ENCODE measurements around the gene LRP6.
"Not testable (repeated sequence)": the region's sequence is repeated elsewhere in the genome, so short reads cannot be mapped to it uniquely, and the experiment has no call there.

The LRP6 gene

GRCh38 chr12:12178559-12178958, 88.3 kb downstream of the LRP6 start:
- peak; percentile 4 to 38 for DNase-seq

- DNase-seq, result no peak
These were observed 90.4 kb downstream of the LRP6 start for GRCh38 chr12:12176402-12176801.

GRCh38 chr12:12171991-12172511, 94.8 kb downstream of the LRP6 start:
- DNase-seq, result no peak

DNA sequence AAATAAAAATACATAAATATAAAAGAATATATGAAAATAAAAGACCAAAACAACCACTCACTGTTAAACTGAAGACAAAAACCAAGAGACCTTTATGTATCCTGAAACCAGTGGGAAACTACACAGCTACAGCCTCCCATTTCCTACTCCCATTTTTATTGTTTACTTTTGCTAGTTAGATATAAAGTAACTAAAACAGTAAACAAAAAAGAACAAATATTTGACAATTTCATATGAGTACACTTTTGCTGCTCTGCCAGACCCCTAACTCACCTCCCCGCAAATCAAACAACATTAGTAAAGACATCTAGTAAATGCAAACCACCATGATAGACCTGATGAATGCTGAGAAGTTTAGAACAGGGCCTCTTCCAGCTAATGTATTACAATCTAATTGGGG, 99.0 kb downstream of the LRP6 start:
- DNase-seq, result no peak

DNA sequence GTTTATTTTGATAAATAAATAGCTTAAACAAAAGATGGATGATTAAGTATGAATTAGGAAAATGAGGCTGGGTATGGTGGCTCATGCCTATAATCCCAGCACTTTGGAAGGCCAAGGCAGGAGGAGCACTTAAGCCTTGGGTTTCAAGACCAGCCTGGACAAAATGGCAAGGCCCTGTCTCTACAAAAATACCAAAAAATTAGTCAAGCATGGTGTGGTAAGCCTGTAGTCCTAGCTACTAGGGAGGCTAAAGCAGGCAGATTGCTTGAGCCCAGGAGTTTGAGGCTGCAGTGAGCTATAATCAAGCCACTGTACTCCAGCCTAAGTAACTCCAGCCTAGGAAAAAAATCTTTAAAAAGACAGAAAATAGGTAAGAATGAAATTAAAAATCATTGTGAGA, 100.1 kb downstream of the LRP6 start:
- DNase-seq, result no peak

GRCh38 chr12:12159988-12160387, 106.9 kb downstream of the LRP6 start:
- no peak for DNase-seq

GRCh38 chr12:12158858-12159257, 108.0 kb downstream of the LRP6 start:
- no peak for DNase-seq

DNA sequence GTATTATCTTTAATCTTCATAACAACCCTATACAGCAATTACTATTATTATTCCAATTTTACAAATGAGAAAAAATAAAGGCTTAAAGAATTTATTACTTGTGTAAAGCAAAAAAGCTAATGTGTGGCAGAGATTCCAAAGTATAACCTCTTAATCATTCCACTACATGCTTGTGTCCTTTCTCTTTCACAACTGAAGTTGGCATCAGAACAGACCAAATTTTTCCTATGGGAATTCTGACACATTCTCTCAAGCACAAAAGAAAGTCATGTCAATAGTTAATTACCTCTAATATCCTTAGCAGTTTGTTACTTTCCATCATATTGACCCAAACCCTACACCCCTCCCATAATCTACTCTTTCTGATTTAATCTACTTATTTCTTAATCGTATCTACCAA, 109.4 kb downstream of the LRP6 start:
- no peak for DNase-seq

- peak; percentile 22 to 54 for DNase-seq
These were observed 110.0 kb downstream of the LRP6 start for GRCh38 chr12:12156828-12157227.

DNA sequence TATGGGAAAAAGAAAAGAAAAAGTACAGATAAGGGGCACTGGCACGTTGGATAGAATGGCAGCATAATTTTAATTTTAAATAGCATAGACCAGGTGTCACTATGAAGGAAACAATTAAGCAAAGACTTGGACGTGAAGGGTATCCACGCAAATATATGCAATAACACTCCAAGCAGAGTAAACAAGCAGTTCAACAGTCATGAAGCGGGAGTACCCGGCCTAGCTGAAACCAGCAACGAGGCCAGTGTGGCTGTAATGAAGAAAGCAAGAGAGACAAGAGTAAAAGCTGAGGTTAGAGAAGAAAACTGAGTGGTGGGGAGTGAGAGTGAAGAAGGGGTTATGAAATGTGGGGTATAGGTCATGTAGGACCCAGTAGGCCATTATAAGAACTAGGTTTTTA, 110.7 kb downstream of the LRP6 start:
- peak; percentile 79 to 88 for DNase-seq

DNA sequence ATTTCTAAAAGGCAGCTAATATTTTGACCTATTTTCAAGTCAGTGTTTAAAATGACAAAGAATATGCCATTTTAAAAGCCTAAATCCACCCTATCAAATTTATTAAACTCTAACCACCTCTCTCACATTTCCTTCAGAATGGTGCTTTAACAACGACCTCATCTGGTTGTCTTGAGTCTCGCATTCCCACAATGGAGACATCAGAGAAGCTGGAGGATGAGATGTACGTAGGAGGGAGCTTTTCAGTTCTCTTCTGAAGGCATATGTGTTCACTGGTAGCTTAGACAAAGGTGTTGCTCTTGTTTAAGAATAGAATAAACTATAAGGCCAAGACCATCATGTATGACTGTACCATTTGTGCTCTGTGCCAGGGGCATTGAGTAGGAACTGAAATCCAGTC, 113.2 kb downstream of the LRP6 start:
- peak in 1 of 2 experiments; percentile 8 for DNase-seq

GRCh38 chr12:12147111-12147510, 119.7 kb downstream of the LRP6 start:
- DNase-seq, result no peak

DNA sequence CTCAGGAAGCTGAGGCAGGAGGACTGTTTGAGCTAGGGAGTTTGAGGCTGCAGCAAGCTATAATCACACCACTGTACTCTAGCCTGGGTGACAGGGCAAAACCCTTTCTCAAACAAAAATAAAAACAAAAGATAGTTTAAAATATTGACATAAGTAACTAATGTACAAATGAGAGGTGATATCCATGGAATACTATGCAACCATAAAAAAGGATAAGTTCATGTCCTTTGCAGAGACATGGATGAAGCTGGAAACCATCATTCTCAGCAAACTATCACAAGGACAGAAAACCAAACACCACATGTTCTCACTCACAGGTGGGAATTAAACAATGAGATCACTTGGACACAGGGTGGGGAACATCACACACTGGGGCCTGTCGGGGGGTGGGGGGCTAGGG, 122.3 kb downstream of the LRP6 start:
- not testable (repeated sequence) for DNase-seq

GRCh38 chr12:12141000-12141399, 125.8 kb downstream of the LRP6 start:
- no peak for DNase-seq

GRCh38 chr12:12138203-12139154, 128.4 kb downstream of the LRP6 start:
- no peak for DNase-seq

DNA sequence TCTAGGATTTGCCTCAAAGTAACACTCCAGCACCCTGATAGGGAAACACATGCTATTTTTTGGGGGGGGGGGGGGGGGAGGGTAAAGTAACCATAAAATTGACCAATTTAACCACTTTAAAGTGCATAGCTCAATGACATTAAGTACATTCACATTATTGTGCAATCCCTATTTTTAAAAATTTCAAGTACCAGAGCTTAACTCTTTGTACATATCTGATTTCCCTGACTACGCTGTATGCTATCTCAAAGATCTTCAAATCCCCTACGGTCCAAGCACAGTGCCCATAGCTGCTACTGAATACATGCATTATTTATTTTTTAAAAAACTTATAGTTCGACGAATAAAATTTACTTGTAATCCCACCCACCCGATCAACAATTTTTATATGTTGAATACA, 133.1 kb downstream of the LRP6 start:
- no peak for DNase-seq

- DNase-seq, result no peak
These were observed 133.6 kb downstream of the LRP6 start for GRCh38 chr12:12133259-12133658.

DNA sequence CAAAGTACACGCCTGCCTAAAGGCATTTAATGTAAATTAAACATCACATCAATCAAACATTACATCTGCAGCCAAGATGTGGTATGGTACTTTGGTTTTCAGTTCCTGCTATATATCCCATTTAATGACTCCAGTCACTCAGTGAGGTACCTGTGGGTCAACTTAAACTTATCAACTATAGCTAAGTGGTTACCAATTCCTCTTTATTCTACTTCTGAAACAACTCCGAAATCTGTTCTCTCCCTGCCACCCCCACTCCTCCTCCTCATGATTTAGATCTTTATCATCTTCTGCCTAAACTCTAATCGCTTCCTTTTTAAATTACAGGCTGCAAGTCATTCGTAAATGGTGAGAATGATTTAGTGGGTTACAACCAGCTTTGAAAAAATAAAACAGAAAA, 138.2 kb downstream of the LRP6 start:
- no peak for DNase-seq

- DNase-seq, result no peak
These were observed 139.5 kb downstream of the LRP6 start for GRCh38 chr12:12127304-12127703.

DNA sequence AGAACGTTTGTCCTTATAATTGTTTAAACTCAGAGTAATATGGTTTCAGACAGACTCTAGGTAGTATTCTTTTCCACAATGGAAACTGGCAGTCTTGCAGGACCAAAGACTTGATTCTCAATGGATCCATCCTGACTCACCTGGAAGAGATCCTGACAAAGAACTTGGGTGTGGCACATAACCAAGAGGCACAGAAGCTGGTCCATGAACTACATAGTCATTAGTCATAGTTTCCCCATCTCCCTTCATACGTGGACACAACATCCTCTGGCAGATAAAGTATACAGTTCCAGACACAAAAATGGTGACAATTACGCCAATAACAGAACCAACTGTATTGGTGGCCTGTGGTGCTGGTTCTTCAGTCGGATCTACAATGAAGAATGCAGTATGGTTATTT, 140.3 kb downstream of the LRP6 start:
- DNase-seq, result no peak

DNA sequence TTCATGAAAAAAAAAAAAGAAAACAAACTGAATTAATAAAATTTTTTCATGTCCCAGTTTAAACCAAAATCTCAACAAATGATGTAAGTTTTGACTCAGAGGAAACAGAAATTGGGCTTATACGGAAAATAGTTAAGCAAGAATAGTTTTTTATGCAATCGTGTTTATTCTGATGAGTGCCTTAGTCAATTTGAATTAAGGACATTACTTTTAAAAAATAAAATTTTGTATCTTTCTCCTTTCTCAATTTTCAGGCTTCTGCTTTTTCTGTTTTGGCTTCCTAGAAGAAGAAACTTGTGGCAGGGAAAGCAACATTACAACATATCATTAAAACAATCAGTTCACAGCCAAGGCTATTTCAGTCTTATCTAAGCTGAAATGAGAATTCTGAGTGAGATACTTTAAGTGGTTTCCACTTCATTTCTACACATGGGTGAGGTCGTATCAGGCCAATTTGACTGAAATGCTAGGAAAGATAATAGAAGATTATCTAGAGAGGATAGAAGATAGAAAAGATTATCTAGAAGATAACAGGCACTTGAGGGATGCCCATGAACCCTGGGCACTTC, 143.7 kb downstream of the LRP6 start:
- no peak for DNase-seq

DNA sequence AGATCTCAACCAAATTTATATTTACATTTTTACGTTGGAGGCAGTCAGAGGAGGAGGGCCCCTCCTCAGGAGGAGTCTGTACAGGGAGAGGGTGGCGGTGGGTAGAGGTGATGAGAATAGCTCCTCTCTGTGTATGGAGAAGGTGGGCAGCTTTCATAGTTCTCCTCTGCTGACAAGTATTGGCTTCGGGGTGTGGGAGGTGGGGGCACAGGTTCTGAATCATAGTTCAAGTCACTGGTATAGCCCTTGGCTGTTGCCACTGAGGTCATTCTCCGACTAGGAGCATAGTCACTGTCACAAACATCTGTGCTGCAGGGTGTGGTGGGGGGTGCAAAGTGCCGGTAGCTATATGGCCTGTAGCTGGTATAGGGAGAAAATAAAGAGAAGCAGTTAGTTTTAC, 145.8 kb downstream of the LRP6 start:
- DNase-seq, result peak; percentile 69 to 86

DNA sequence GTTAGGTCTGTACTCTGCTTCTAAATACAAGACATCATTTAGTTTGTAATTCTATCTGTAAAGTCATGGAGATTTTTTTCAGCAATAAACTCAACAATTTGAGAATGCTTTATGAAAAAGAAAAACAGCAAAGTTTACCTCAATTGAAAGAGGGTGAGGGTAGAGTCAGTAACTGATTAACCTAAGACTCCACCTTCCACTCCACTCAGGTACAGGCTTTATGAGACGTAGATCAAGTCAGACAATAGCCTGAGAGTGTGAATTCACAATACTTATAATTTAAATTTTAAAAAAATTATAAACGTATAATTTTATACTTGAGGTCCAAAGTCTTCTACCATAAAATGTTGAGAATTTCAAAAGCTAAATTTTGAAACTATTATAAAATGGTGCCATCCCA, 150.2 kb downstream of the LRP6 start:
- DNase-seq, result no peak

GRCh38 chr12:12115514-12115913, 151.3 kb downstream of the LRP6 start:
- DNase-seq, result peak in 1 of 2 experiments; percentile 33

All from NCI-H526 (cell line).